Measurements from ENCODE around the gene TRPM2.

GRCh38 chr21:44471341-44471740, 117.9 kb downstream of the TRPM2 start:
- TF ChIP-seq, protein P1, sequence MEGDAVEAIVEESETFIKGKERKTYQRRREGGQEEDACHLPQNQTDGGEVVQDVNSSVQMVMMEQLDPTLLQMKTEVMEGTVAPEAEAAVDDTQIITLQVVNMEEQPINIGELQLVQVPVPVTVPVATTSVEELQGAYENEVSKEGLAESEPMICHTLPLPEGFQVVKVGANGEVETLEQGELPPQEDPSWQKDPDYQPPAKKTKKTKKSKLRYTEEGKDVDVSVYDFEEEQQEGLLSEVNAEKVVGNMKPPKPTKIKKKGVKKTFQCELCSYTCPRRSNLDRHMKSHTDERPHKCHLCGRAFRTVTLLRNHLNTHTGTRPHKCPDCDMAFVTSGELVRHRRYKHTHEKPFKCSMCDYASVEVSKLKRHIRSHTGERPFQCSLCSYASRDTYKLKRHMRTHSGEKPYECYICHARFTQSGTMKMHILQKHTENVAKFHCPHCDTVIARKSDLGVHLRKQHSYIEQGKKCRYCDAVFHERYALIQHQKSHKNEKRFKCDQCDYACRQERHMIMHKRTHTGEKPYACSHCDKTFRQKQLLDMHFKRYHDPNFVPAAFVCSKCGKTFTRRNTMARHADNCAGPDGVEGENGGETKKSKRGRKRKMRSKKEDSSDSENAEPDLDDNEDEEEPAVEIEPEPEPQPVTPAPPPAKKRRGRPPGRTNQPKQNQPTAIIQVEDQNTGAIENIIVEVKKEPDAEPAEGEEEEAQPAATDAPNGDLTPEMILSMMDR (IDR thresholded peaks at IDR 0.05) = no peak
- TF ChIP-seq POLR2A (IDR thresholded peaks at IDR 0.05) = no peak
